ENCODE results near the gene FRMD4A.

Gene FRMD4A

DNA sequence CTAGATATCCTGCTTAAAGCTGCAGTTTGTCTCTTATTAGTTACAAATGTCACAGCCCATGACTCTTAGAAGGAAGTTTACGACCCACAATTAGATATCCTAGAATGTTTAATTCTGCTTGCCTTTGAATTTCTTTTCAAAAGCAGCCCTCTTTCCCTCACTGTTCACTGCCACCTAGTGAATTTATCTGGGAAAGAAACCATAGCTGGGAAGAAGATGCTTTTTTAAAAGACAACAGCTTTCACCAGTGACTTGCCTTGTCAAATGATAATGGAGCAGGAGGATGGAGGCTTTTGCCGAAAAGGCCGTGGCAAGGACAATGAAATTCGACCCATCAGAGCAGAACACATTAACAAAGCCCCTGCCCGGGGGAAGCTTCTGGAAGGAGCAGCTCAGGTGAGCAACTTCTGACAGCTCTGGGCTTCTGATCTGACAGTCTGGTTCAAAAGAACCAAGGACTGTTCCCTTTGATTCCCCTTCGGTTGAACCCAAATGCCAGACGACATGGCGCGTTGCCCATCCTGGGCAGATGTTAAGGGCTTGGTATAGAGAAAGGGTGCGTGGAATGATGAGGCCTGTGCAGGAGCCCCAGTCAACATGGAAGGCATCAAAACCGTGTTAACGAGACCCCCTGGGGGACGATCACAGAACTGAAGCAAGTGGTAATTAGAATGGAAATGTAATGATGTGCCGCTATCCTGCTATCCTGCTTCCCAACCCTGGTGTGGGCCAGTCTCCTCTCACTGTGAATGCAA, 236.8 kb downstream of the FRMD4A start:
- DNase-seq (ENCODE audit: low spot score), result peak; percentile 33
- H2BK120ac ChIP-seq (ENCODE audit: low read depth, low read length), result no peak overlapping the region
- H3K4me2 ChIP-seq (ENCODE audit: insufficient read depth, low read length, poor library complexity, severe bottlenecking), result no peak overlapping the region
- no peak overlapping the region for H3K27ac ChIP-seq (replicated peaks; ENCODE audit: low read length)
- H3K79me1 ChIP-seq (ENCODE audit: low read depth, low read length), result no peaks in the 10 kb centered on the region
- H3K14ac ChIP-seq (ENCODE audit: low read length), result no peak overlapping the region
- no peak overlapping the region for H3K4me3 ChIP-seq (ENCODE audit: low read length in 2 of 2)
- no peak overlapping the region for H2BK5ac ChIP-seq (ENCODE audit: low read length)
- H4K91ac ChIP-seq (ENCODE audit: low read depth, low read length, poor library complexity), result no peak overlapping the region
- H2BK12ac ChIP-seq (ENCODE audit: low read length), result no peak overlapping the region
- peaks cover 13% of the 10 kb centered on the region in 2 donors for H3K4me1 ChIP-seq (ENCODE audit: control insufficient read depth in 2 of 2, insufficient read depth in 1 of 2, low read depth in 1 of 2, low read length in 2 of 2)
- H3K27me3 ChIP-seq (ENCODE audit: control insufficient read depth in 3 of 3, insufficient read depth in 3 of 3, low read depth in 1 of 3, low read length in 3 of 3), result no peaks in the 10 kb centered on the region
- peak overlapping the region; percentile 20 for H2AK5ac ChIP-seq (ENCODE audit: low read depth, low read length)
- peak overlapping the region; percentile 32 for H3K18ac ChIP-seq (ENCODE audit: low read length)
- H3K36me3 ChIP-seq (replicated peaks in 1 of 2; ENCODE audit: control insufficient read depth in 2 of 2, insufficient read depth in 2 of 2, low read length in 2 of 2), result no peaks in the 10 kb centered on the region
- no peak overlapping the region for H3K9ac ChIP-seq (ENCODE audit: low read depth, low read length, poor library complexity)
- no peak overlapping the region for H4K8ac ChIP-seq (ENCODE audit: low read depth, low read length)
- H2AFZ ChIP-seq (ENCODE audit: low read length), result peak overlapping the region; percentile 48
- no peak overlapping the region for H3K23ac ChIP-seq (ENCODE audit: low read depth, low read length, poor library complexity)
- no peak overlapping the region for H2BK15ac ChIP-seq (ENCODE audit: low read length)
- no peaks in the 10 kb centered on the region for H3K9me3 ChIP-seq (replicated peaks in 1 of 2; ENCODE audit: control insufficient read depth in 2 of 2, insufficient read depth in 1 of 2, low read depth in 1 of 2, low read length in 2 of 2)
- no CpG with 5 or more reads among the region's 14 CpGs for WGBS, 2 donors (ENCODE audit: extremely low coverage in 2 of 2, insufficient read length in 2 of 2, insufficient replicate concordance in 1 of 2)
- no peak overlapping the region for H3K4ac ChIP-seq (ENCODE audit: low read length)

DNA sequence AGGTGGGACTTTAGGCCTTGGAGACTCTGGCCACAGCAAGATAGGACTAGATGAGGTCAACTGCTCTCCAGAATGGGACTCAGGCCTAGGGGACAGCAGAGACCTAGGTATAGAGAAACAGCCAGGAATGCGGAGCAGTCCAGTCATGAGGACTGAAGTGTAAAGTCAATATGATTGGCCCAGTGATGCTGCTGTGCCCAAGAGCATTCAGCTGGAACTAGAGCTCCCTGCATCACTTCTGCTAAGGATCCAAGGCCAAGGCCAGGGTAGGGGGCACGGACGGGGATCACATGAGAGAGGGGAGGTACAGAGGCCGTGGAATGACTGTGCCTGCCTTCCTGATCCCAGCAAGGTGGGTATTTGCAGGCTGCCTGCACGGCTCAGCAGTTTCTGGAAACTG, 237.9 kb downstream of the FRMD4A start:
- Histone ChIP-seq H3K9ac (ENCODE audit: low read depth, low read length, poor library complexity) (no peak overlapping the region), H3K18ac (ENCODE audit: low read length) (no peak overlapping the region), H2BK120ac (ENCODE audit: low read depth, low read length) (no peak overlapping the region), H3K4me3 (ENCODE audit: low read length in 2 of 2) (no peak overlapping the region), H3K14ac (ENCODE audit: low read length) (no peak overlapping the region), H2BK15ac (ENCODE audit: low read length) (peak overlapping the region; percentile 18), H2AFZ (ENCODE audit: low read length) (no peak overlapping the region), H4K91ac (ENCODE audit: low read depth, low read length, poor library complexity) (no peak overlapping the region), H3K23ac (ENCODE audit: low read depth, low read length, poor library complexity) (no peak overlapping the region), H4K8ac (ENCODE audit: low read depth, low read length) (no peak overlapping the region), H3K27me3 (ENCODE audit: control insufficient read depth in 3 of 3, insufficient read depth in 3 of 3, low read depth in 1 of 3, low read length in 3 of 3) (no peaks in the 10 kb centered on the region), H3K4ac (ENCODE audit: low read length) (no peak overlapping the region), H3K79me1 (ENCODE audit: low read depth, low read length) (no peaks in the 10 kb centered on the region), H3K36me3 (replicated peaks in 1 of 2; ENCODE audit: control insufficient read depth in 2 of 2, insufficient read depth in 2 of 2, low read length in 2 of 2) (no peaks in the 10 kb centered on the region), H3K27ac (replicated peaks; ENCODE audit: low read length) (no peak overlapping the region), H2BK12ac (ENCODE audit: low read length) (no peak overlapping the region), H3K9me3 (replicated peaks in 1 of 2; ENCODE audit: control insufficient read depth in 2 of 2, insufficient read depth in 1 of 2, low read depth in 1 of 2, low read length in 2 of 2) (no peaks in the 10 kb centered on the region), H2AK5ac (ENCODE audit: low read depth, low read length) (peak overlapping the region; percentile 12), H3K4me1 (ENCODE audit: control insufficient read depth in 2 of 2, insufficient read depth in 1 of 2, low read depth in 1 of 2, low read length in 2 of 2) (peaks cover 13 to 18% of the 10 kb centered on the region in 2 donors), H2BK5ac (ENCODE audit: low read length) (no peak overlapping the region), H3K4me2 (ENCODE audit: insufficient read depth, low read length, poor library complexity, severe bottlenecking) (no peak overlapping the region)
- no CpG with 5 or more reads among the region's 5 CpGs for WGBS, 2 donors (ENCODE audit: extremely low coverage in 2 of 2, insufficient read length in 2 of 2, insufficient replicate concordance in 1 of 2)
- DNase-seq (ENCODE audit: low spot score), result no peak

DNA sequence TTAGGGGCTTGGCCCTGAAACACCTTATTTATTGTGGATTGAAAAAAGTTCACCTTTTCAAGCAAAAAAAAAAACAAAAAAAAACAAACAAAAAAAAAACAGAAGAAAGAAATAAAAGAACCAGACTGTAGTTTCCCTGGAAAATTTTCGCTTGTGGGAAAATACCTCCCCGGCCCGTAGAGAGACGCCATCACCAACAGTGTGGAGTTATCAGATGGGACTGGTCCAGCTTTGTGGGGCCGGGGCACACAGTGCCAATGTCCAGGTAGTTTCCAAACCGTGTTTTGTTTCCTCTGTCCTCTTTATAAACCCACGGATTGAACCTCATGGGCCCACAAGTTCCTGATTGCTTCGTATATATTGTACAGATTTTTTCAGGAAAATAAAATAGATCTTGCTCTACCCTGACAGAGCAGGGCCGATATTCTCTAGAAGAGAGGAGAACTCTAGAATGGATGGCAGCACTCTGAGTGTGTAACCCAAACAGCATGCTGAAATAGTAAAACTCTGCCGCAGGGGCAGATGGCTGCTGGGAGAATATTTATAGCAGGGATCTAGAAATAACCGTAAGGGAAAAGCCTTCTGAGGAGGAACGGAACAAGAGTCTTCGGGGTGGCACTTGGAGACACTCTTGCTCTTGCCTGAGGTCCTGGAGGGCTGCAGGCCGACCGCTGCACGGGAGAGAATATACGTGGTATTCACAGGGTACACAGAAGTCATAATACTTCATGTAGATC, 241.0 kb downstream of the FRMD4A start:
- Histone ChIP-seq H2BK12ac (ENCODE audit: low read length) (peak overlapping the region; percentile 36), H3K4me3 (ENCODE audit: low read length in 2 of 2) (no peak overlapping the region), H3K27ac (replicated peaks; ENCODE audit: low read length) (no peak overlapping the region), H3K36me3 (replicated peaks in 1 of 2; ENCODE audit: control insufficient read depth in 2 of 2, insufficient read depth in 2 of 2, low read length in 2 of 2) (no peaks in the 10 kb centered on the region), H2BK15ac (ENCODE audit: low read length) (no peak overlapping the region), H3K4ac (ENCODE audit: low read length) (no peak overlapping the region), H3K4me2 (ENCODE audit: insufficient read depth, low read length, poor library complexity, severe bottlenecking) (no peak overlapping the region), H2AK5ac (ENCODE audit: low read depth, low read length) (peak overlapping the region; percentile 44), H3K9ac (ENCODE audit: low read depth, low read length, poor library complexity) (no peak overlapping the region), H3K4me1 (ENCODE audit: control insufficient read depth in 2 of 2, insufficient read depth in 1 of 2, low read depth in 1 of 2, low read length in 2 of 2) (peaks cover 16 to 24% of the 10 kb centered on the region in 2 donors), H3K23ac (ENCODE audit: low read depth, low read length, poor library complexity) (no peak overlapping the region), H4K8ac (ENCODE audit: low read depth, low read length) (no peak overlapping the region), H3K27me3 (ENCODE audit: control insufficient read depth in 3 of 3, insufficient read depth in 3 of 3, low read depth in 1 of 3, low read length in 3 of 3) (no peaks in the 10 kb centered on the region), H3K14ac (ENCODE audit: low read length) (no peak overlapping the region), H3K18ac (ENCODE audit: low read length) (no peak overlapping the region), H2BK120ac (ENCODE audit: low read depth, low read length) (peak overlapping the region; percentile 6), H2AFZ (ENCODE audit: low read length) (no peak overlapping the region), H2BK5ac (ENCODE audit: low read length) (no peak overlapping the region), H4K91ac (ENCODE audit: low read depth, low read length, poor library complexity) (no peak overlapping the region), H3K9me3 (replicated peaks in 1 of 2; ENCODE audit: control insufficient read depth in 2 of 2, insufficient read depth in 1 of 2, low read depth in 1 of 2, low read length in 2 of 2) (no peaks in the 10 kb centered on the region), H3K79me1 (ENCODE audit: low read depth, low read length) (no peaks in the 10 kb centered on the region)
- no CpG with 5 or more reads among the region's 17 CpGs for WGBS, 2 donors (ENCODE audit: extremely low coverage in 2 of 2, insufficient read length in 2 of 2, insufficient replicate concordance in 1 of 2)
- no peak for DNase-seq (ENCODE audit: low spot score)

DNA sequence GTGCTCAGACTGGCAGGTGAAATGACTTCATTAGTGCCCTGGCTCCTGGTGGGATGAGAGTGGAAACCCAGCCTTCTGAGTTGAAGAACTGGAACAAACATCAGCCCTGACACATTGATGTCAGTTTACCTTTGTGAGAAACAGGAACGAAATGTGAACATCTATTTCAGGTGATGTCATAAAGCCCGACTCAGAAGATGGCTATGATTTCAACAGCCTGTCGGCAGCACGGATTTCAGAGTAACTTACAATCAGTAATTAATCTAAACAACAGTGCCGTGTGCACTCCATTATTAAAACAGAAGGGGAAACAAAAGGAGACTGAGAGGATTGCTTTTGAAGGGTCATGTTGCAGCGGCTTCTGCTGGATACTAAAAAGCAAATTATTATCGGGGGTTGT, 243.2 kb downstream of the FRMD4A start:
- H3K4me1 ChIP-seq (ENCODE audit: control insufficient read depth in 2 of 2, insufficient read depth in 1 of 2, low read depth in 1 of 2, low read length in 2 of 2), result peaks cover 6 to 16% of the 10 kb centered on the region in 2 donors
- no peak overlapping the region for H2BK5ac ChIP-seq (ENCODE audit: low read length)
- no peak overlapping the region for H2BK120ac ChIP-seq (ENCODE audit: low read depth, low read length)
- H2BK15ac ChIP-seq (ENCODE audit: low read length), result no peak overlapping the region
- no peaks in the 10 kb centered on the region for H3K27me3 ChIP-seq (ENCODE audit: control insufficient read depth in 3 of 3, insufficient read depth in 3 of 3, low read depth in 1 of 3, low read length in 3 of 3)
- no CpG with 5 or more reads among the region's 7 CpGs for WGBS, 2 donors (ENCODE audit: extremely low coverage in 2 of 2, insufficient read length in 2 of 2, insufficient replicate concordance in 1 of 2)
- H3K36me3 ChIP-seq (replicated peaks in 1 of 2; ENCODE audit: control insufficient read depth in 2 of 2, insufficient read depth in 2 of 2, low read length in 2 of 2), result no peaks in the 10 kb centered on the region
- H2AK5ac ChIP-seq (ENCODE audit: low read depth, low read length), result no peak overlapping the region
- H2BK12ac ChIP-seq (ENCODE audit: low read length), result no peak overlapping the region
- no peak overlapping the region for H2AFZ ChIP-seq (ENCODE audit: low read length)
- no peak overlapping the region for H3K27ac ChIP-seq (replicated peaks; ENCODE audit: low read length)
- H3K4ac ChIP-seq (ENCODE audit: low read length), result no peak overlapping the region
- no peak overlapping the region for H3K14ac ChIP-seq (ENCODE audit: low read length)
- H3K18ac ChIP-seq (ENCODE audit: low read length), result no peak overlapping the region
- H3K4me3 ChIP-seq (ENCODE audit: low read length in 2 of 2), result no peak overlapping the region
- H4K91ac ChIP-seq (ENCODE audit: low read depth, low read length, poor library complexity), result no peak overlapping the region
- no peaks in the 10 kb centered on the region for H3K79me1 ChIP-seq (ENCODE audit: low read depth, low read length)
- H4K8ac ChIP-seq (ENCODE audit: low read depth, low read length), result no peak overlapping the region
- no peak overlapping the region for H3K23ac ChIP-seq (ENCODE audit: low read depth, low read length, poor library complexity)
- H3K9ac ChIP-seq (ENCODE audit: low read depth, low read length, poor library complexity), result no peak overlapping the region
- H3K4me2 ChIP-seq (ENCODE audit: insufficient read depth, low read length, poor library complexity, severe bottlenecking), result no peak overlapping the region
- no peaks in the 10 kb centered on the region for H3K9me3 ChIP-seq (replicated peaks in 1 of 2; ENCODE audit: control insufficient read depth in 2 of 2, insufficient read depth in 1 of 2, low read depth in 1 of 2, low read length in 2 of 2)
- DNase-seq (ENCODE audit: low spot score), result no peak

Data from neuronal stem cell (in vitro differentiated cells).